HG02852 (cell line): ENCODE measurements around the gene EVI2B.
"Not testable (repeated sequence)": the region's sequence is repeated elsewhere in the genome, so short reads cannot be mapped to it uniquely, and the experiment has no call there.

ENCODE experiments used
- ATAC-seq: cut with Tn5 transposase; IDR thresholded peaks from one replicate; pipeline ENCODE4 v1.9.1; 2021; ENCODE audit warnings: mild to moderate bottlenecking, moderate library complexity; ENCODE audit not compliant: unreplicated experiment

The EVI2B gene

GRCh38 chr17:31313982-31314781 lies at the start of gene EVI2B:
TSS of gene EVI2B (minus strand) at chr17:31314054. CDS start at chr17:31305609, 8,445 bp downstream.
- ATAC-seq, result no peak

- ATAC-seq, result no peak
Observed at GRCh38 chr17:31357839-31358394, 44.1 kb upstream of the EVI2B start.

GRCh38 chr17:31357091-31357490 lies 43.2 kb upstream of the EVI2B start:
- no peak for ATAC-seq

GRCh38 chr17:31355935-31356334 lies 42.1 kb upstream of the EVI2B start:
- no peak for ATAC-seq

- ATAC-seq, result no peak
Observed at GRCh38 chr17:31349454-31349853, 35.6 kb upstream of the EVI2B start.

- ATAC-seq, result not testable (repeated sequence)
Observed at GRCh38 chr17:31345191-31345747, 31.4 kb upstream of the EVI2B start.

- no peak for ATAC-seq
Observed at GRCh38 chr17:31339906-31340661, 26.2 kb upstream of the EVI2B start.

- no peak for ATAC-seq
Observed at GRCh38 chr17:31329221-31329620, 15.4 kb upstream of the EVI2B start.

- ATAC-seq, result no peak
Observed at GRCh38 chr17:31328160-31328535, 14.3 kb upstream of the EVI2B start.

- no peak for ATAC-seq
Observed at GRCh38 chr17:31327534-31328159, 13.8 kb upstream of the EVI2B start.

GRCh38 chr17:31323551-31323950 lies 9.7 kb upstream of the EVI2B start:
- no peak for ATAC-seq

- ATAC-seq, result no peak
Observed at GRCh38 chr17:31321966-31322365, 8.1 kb upstream of the EVI2B start.

GRCh38 chr17:31321481-31321880 lies 7.6 kb upstream of the EVI2B start, which contains the start of gene EVI2A:
TSS of gene EVI2A (minus strand) at chr17:31321622. CDS start at chr17:31319013, 2,609 bp downstream.
- ATAC-seq, result peak; percentile 34

GRCh38 chr17:31320791-31321190 lies 6.9 kb upstream of the EVI2B start:
- no peak for ATAC-seq

GRCh38 chr17:31320241-31320640 lies 6.4 kb upstream of the EVI2B start:
- no peak for ATAC-seq

GRCh38 chr17:31318851-31319661 lies 5.2 kb upstream of the EVI2B start:
- peak; percentile 5 for ATAC-seq

- ATAC-seq, result peak; percentile 41
Observed at GRCh38 chr17:31318298-31318801, 4.5 kb upstream of the EVI2B start.

GRCh38 chr17:31314782-31315100 lies 887 bp upstream of the EVI2B start:
- no peak for ATAC-seq

GRCh38 chr17:31312223-31312622 lies 1.6 kb downstream of the EVI2B start:
- not testable (repeated sequence) for ATAC-seq

- no peak for ATAC-seq
Observed at GRCh38 chr17:31311526-31311925, 2.3 kb downstream of the EVI2B start.
